Measurements from ENCODE around the gene HPCAL1.
A peak's percentile ranks its signal among the peaks of the same experiment; 100 is the strongest.

HPCAL1 gene

DNA sequence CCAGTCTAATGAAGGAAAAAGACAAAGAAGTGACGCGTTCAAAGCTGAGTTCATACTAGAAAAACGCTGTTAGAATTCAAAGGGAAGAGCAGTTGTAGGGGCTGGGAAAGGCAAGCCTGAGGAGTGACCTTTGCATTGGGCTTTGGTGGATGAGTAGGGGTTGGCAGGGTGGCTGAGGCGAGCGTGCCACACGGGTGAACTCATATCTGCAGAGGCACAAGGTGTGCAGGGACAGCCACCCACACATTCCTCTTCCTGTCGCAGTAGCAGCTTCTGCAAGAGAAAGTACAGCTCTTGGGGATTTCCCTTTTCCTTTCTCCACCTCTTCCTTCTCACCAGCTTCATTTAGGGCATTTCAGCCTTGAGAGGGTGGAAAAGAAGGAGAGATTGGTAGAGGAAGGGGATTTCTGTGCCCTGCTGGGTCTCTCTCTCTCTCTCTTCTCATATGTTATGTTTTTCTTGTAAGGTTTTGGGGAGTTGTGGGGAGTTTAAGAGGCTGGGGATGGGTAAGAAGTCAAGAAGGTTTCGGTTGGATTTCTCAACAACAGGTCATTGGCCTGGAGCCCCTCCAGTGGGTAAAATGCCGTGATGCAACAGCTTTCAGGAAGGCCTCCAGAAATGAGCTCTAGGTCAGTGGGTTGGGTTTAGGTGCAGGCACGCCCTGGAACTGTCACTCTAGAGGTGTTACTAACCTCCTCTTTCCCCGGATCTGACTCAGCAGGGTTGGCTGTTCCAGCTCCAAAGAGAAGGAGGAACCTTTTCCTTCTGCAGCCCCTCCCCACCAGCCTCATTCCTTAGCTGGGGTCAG, 105.3 kb downstream of the HPCAL1 start:
- peak; percentile 20 for DNase-seq (ENCODE audit: low read depth)

DNA sequence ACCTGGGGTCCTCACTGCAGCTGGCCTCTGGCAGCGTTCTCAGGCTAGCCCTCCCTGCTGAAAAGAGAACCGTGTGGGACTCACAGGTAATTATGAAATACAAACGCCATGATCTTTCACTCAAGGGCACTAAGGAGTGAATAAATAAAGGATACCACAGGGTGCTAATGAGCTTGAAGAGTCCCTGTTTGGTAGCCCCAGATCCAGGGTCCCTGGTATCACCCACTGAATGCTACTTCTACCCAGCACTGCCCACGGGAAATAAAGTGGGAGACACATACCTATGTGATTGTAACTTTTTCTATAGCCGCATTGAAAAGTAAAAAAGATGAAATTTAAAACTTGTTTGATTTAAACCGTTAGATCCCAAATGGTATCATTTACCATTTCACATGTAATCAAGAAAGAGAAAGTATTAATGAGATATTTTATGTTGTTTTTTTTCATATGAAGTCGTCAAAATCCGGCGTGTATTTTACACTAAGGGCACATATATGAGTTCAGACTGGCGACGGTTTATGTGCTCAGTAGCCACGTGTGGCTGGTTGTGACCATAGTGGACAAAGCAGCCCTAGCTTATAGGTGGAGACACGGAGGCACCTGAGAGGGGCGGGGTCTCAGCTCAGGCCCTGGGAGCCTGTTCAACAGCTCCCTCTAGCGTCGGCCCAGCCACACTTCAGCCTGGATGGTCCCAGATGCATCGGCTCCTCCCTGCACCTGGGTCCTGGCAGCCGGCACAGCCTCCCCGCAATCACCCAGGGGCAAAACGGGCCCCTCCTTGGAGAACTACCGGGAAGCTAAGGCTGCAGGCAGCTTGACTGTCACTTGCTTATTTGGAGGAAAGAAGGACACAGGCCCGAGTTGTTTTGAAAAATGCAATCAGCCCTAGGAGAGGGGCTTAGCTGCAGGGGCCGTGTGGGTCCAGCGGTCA, 106.2 kb downstream of the HPCAL1 start:
- peak; percentile 56 for DNase-seq (ENCODE audit: low read depth)

DNA sequence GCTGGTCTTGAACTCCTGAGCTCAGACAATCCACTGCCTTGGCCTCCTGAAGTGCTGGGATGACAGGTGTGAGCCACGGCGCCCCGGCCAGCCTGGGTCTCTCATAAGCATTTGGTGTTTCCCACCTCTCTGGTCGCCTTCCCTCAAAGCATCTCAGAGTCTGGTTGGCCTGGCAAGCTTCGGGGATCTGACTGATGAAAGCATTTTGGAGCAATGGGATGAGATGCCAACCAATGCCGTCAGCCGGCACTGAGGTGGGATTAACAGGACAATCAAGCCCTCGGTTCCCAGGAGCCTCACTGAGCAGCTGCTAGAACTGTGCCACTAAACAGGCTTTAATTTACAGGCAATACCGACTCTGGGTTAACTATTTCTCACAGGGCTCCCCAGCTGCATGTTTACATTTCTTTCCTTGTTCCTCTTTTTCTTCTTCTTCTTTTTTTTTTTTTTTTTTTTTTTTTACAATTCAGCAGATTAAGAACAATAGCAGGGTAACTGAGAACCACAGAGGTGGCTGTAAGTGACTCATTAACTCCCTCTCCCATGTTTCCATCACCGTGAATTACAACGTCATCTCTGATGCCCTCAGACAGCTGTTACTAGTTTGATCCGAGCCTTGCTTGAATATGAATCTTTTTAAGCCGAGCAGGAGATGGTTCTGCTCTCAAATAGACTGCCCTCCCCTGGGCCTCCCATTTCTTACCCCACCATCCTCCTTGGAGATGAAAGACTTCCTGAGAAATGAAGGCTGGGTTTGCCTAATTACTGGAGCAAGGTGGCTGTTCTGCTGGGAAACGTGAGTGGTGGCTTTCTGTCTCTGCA, 107.5 kb downstream of the HPCAL1 start:
- no peak for DNase-seq (ENCODE audit: low read depth)

DNA sequence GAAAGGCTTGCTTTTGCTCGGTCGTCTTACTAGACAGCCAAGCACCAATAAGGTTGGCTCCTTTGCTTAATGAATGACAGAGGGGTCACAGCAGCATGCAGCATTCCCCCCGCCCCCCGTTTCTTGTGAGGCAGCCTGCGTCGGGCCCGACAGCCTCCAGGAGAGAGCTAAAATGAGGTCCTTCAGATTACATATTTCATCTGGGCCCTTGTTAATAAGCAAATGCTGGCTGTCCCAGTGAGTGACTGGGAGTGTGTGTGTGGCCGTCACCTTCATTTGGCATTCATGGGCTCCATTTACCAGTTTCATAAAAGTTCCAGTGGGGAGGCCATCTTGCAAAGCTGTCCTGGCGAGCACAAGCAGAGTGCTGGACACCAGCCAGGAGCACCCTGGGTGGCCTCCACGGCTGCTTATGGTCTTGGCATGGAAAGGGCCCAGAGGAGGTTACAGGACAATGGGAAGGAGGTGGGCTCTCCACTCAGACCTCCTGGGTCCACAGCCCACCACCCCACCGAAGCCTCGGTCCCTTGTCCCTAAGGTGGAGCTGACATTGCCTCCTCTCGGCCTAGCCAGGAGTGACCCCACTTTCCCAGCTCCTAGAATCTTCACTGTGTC, 108.2 kb downstream of the HPCAL1 start:
- DNase-seq (ENCODE audit: low read depth): no peak

DNA sequence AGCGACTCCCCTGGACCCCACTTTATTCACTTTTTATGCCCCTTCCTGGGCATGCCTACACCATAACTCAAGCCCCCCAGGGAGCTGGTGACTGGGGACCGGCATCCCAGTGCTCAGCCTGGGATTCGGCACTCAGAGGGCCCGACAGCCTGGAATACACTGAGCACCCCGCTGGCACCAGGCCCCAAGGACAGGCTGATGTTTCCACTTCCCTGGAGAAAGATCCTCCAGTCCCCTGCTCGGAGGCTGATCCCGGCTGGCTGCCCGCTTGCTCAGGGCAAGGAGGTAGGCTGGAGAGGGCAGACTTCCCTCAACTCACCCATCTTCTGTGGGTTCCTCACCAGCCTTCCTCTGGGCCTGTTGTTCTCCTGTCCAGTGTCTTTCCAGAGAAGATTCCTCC, 108.9 kb downstream of the HPCAL1 start:
- no peak for DNase-seq (ENCODE audit: low read depth)

DNA sequence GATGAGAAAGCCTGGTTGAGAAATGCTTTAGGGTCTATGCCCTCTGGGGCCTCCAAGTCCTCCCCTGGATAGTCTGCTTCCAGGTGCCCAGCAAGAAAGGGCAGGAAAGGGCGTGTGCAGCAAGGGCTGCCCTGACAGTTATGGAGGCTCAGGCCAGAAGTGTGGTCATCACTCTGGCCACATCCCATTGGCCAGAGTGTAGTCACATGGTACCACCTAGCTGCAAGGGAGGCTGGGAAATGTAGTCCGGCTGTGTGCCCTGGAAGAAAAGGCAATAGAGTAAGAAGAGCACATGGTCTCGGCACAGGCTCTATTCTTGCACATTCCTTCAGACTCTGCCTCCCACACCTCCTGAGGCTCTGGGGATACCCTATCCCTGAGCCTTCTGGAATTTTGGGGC, 109.7 kb downstream of the HPCAL1 start:
- no peak for DNase-seq (ENCODE audit: low read depth)

DNA sequence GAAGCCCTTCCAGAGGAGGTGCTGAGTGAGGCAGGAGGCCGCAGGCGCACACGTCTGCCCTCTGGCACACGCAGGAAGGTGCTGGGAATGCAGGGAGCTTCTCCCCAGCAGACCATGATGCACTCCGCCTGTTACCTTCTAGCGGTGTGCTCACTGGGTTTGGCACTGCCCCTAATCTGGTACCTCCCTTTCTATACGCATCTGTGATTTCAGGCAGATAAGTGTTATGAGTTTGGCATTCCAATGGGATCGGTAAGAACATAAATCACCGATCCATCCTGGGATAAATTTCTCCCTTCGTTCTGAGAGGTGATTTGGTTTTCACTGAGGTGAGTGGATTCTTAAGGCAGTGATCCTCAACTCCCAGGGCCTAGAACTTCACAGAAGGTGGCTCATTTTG, 110.8 kb downstream of the HPCAL1 start:
- no peak for DNase-seq (ENCODE audit: low read depth)

DNA sequence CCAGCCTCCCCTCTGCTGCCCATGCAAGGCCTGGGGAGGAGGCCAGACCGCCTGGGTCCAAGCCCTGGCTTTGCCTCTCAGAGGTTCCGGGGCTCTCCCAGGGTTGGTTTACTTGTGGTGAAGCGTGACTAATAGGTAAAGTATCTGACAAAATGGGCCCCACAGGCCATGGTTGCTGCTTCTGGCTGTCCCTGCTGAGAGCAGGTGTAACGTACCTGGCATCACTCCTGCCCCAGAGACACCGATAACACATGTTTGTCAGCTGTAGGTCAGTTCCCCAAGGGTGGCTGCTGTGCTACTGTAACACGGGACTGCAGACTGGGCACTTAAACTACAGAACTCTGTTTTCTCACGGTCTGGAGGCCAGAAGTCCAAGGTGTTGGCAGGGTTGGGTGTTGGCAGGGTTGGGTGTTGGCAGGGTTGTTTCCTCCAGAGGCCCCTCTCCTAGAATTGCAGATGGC, 111.3 kb downstream of the HPCAL1 start:
- no peak for DNase-seq (ENCODE audit: low read depth)

DNA sequence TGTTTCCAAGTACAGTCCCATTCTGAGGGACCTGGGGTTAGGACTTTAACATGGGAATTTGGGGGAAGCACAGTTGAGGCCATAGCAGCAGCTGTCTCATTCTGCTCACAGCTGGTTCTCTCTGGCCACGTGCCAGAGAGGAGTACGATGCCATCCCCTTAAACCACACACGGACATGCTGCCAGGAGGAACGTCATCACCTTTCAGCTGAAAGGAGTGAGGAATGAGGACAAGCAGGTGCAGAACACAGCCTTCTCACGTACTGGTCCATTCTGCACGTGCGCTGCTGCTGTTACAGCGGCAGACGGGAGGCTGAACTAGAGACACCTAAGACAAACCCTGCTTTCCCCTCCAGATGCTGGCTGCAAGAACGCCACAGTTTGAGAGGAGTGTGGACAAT, 111.9 kb downstream of the HPCAL1 start:
- DNase-seq (ENCODE audit: low read depth): no peak

DNA sequence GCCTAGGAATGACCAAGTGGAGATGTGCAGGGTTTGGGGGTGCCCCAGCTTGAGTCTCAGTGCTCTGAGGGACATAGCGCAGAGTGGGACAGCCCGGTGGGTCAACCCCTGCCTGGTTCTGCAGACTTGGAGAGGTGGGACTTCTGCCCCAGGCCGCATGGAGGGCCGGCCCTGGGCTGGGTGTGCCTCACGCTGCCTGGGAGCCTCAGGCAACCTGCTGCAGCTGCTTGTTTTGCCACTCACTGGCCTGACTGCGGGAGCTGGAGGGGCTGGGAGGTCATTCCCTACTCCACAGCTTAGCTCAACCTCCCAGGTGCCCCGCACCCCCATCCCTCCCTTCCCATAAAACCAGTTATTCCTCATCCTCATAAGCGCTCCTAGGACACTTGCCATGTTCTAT, 112.3 kb downstream of the HPCAL1 start:
- DNase-seq (ENCODE audit: low read depth): no peak

DNA sequence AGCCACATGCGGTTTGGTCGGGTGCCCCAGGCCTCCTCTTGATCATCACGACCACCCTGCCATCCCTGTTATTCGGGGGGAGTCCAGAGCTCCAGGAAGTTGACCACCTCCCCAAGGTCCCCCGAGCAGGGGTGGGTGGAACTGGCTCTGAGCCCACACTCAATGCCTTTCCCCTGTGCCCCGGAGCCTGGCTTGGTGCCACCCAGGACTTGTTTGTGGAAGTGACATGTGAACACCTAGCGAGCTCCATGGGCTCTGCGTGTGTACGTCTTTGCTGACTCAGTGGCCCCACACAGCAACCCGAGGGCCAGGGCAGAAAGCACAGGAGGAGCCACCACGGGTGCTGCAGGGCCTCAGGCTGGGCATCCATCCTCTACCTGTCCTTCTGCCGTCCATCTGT, 112.9 kb downstream of the HPCAL1 start:
- DNase-seq (ENCODE audit: low read depth): no peak

DNA sequence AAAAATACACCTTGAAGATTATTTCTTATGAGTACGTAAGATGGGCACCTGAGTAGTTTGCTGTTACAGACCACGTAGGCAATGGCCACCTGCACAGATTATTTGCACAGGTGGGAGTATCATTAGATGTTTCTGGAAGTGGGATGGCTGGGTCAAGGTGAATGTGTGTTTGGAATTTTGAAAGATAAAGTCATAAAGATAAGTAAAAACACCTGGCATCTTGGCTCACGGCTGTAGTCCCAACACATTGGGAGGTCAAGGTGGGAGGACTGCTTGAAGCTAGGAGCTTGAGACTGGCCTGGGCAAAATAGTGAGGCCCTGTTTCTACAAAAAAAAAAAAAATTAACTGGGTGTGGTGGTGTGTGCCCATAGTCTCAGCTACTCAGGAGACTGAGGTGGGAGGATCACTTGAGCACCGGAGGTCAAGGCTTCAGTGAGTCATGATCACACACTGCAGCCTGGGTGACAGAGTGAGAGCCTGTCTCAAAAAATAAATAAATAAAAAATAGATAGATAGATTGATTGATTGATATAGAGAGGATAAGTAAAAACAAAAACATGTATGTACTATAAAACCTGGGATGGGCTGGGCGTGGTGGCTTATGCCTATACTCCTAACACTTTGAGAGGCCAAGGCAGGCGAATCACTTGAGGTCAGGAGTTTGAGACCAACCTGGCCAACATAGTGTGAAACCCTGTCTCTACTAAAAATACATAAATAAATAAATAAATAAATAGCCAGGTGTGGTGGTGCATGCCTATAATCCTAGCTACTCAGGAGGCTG, 115.0 kb downstream of the HPCAL1 start:
- no peak for DNase-seq (ENCODE audit: low read depth)

DNA sequence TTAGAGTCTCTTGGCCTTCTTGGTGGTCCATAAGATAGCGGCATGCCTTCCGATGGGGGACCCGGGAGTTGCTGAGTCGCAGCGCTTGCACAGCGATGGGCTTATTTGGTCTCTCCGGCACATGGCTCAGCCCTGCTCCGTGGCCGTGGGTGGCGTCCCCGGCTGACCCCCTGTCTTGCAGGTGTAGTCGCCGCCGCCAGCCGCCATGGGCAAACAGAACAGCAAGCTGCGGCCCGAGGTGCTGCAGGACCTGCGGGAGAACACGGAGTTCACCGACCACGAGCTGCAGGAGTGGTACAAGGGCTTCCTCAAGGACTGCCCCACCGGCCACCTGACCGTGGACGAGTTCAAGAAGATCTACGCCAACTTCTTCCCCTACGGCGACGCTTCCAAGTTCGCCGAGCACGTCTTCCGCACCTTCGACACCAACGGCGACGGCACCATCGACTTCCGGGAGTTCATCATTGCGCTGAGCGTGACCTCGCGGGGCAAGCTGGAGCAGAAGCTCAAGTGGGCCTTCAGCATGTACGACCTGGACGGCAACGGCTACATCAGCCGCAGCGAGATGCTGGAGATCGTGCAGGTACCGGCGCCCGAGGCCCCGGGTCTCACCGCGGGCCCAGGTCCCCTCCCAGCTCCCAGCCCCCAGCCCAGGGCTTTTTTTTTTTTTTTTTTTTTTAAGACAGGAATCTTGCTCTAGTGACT, 117.0 kb downstream of the HPCAL1 start:
- no peak for DNase-seq (ENCODE audit: low read depth)

DNA sequence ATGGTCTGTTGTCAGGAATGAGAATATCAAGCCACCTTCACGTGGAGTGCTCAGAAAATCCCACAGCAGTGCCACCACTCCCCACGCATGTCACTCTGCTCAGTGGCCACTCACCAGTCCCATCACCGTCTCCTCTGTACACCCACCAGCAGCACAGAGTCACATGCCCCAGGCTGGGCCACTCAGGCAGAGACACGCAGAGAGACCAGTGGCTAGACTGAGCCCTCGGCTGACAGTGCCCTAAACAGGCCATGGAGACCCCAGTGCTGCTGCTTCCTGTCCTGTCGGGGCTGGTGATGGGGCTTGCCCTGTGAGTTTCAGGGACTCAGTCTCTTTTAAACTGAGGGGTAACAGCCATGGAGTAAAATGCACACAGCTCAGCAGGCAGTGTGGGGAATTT, 119.5 kb downstream of the HPCAL1 start:
- no peak for DNase-seq (ENCODE audit: low read depth)

DNA sequence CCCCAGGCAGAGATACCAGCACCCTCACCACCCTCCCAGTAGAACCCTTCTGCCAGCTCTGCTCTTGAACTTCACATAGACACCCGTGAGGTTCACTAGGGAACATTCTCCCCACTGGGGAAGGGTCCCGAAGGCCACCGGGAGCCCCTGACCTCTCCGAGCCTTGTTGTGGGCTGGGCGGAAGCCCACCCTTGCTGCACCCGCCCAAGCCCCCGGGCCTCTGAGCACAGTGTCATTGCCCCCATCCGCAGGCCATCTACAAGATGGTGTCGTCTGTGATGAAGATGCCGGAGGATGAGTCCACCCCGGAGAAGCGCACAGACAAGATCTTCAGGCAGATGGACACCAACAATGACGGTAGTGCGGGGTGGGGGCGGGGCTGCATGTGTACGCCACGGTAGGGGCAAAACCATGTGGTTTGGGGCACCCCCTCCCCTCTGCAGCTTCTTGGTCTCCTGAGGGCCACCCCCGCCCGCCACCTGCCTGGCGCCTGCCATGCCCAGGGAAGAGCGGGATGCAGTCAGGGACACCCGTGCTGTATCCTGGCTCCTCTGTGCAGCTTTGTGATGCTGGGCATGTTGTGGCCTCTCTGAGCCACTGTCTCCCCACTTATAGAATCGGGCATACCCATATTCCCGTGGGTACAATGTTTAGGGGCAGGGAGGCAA, 120.2 kb downstream of the HPCAL1 start:
- DNase-seq (ENCODE audit: low read depth): no peak

DNA sequence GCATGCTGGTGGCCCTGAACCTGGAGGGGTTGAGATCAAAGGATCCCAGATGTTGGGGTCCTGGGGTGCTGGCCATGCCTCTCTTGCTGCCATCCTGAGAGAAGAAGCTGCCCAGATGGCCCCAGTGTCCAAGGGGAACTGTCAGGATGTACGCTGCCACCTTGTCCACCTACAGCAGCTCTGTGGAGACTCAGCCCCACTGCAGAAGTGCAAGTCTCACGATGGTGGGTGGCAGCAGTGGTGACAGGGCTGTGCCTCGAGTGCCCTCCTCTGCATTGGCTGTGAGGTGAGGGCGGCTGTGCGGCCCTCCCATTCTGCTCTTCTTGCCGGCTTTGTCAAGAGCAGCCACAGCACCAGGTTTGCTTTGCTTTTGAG, 120.7 kb downstream of the HPCAL1 start:
- no peak for DNase-seq (ENCODE audit: low read depth)

DNA sequence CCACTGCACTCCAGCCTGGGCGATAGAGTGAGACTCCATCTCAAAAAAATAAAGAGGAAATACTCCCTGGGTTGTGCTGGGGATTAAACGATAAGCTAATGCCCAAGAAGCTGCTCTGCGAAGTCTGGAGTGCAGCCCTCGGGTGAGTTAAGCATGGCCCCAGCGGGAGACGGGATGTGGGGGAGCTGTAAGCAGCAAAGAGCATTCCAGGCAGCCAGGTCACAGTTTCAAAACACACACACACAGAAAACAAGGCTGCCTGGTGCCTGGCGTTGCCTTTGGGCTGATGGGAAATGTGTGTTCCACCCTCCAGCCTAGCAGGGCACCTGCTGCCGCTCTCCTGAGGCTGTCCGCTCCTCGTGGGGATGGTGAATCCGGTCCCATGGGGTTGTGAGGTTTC, 121.3 kb downstream of the HPCAL1 start:
- no peak for DNase-seq (ENCODE audit: low read depth)

DNA sequence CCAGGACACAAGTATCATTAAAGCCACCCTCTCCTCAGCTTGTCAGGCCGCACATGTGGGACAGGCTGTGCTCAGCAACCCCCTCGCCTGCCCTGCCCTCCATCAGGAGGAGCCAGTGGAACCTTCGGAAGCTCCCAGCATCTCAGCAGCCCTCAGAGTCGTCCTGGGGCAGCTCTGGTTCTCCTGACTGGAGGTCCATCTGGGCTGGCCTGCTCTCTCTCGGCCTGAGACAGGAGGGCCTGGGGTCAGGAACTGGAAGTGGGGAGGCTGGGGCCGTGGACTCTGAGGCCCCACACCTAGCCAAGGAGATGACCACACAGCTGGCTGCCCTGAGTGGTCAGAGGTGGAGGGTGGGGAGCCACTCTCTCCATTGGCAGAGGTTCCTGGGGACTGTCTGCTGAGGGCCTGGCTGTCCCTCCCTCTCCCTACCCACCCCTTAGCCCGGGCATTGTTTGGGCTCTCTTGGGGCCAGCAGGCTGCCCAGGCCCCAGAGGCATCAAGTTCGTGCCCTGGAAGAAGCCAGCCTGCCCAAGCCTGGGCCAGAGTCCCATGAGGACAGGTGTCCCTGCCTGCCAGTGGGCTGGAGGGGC, 122.3 kb downstream of the HPCAL1 start:
- DNase-seq (ENCODE audit: low read depth): no peak

DNA sequence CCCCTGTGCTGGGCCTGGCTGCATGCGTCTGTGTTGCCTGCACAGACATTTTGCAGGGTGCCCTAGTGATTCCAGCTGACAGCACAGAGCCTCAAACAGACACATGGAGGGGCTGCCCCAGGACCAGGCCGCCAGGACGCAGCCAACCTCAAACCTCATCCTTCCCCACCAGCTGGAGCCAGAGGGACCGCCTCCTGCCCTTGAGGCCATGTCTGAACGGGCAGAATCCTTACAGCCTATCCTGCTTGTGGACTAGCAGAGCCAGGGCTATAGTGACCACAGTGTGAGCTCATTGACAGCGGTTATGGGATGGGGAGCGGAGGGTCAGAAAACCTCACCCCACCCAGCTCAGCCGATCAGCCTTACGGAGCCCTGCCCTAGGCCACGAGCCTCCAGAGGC, 123.0 kb downstream of the HPCAL1 start:
- no peak for DNase-seq (ENCODE audit: low read depth)

Measured in stimulated activated CD8-positive, alpha-beta memory T cell treated with anti-CD3 and anti-CD28 coated beads, Interleukin-15, amount 100 ng/mL, for 1 hour (primary cell).